Prostate gland (tissue), 2 donors: ENCODE measurements around the gene OTULIN. TPM values are rescaled to one million over a fixed set of nuclear protein-coding genes. Genes with fewer than 3 reads are reported as not detected.

Source experiments
- DNase-seq: peaks from one replicate; pipeline ENCODE4 v3.0.0-alpha.2; 2019; ENCODE audit warnings: low spot score
- H3K27ac ChIP-seq, 2 donors: fragments of 200-600 bp; sonication (generic); 2 replicates each; pipeline ENCODE4 v1.5.1; 2017 to 2019
- H3K27me3 ChIP-seq: fragments of 200-600 bp; sonication (generic); replicated peaks from 2 replicates; pipeline ENCODE4 v1.5.1; 2019; ENCODE audit not compliant: insufficient read depth
- H3K36me3 ChIP-seq, 2 donors: fragments of 200-600 bp; sonication (generic); 1 replicate in 1 of 2; 2 replicates in 1 of 2; pipeline versions ENCODE4 v1.5.1 to v1.8.1; 2017 to 2019
- H3K4me1 ChIP-seq: fragments of 200-600 bp; sonication (generic); replicated peaks from 2 replicates; pipeline ENCODE4 v1.5.1; 2019
- H3K4me3 ChIP-seq, 2 donors: fragments of 200-600 bp; sonication (generic); 2 replicates each; pipeline ENCODE4 v1.5.1; 2017 to 2019
- H3K9me3 ChIP-seq: fragments of 200-600 bp; sonication (generic); 2 replicates; pipeline ENCODE4 v1.5.1; 2017
- POLR2A ChIP-seq: fragments of 450-650 bp; IDR thresholded peaks from one replicate; pipeline ENCODE4 v1.6.1; 2016; ENCODE audit warnings: antibody characterized with exemption, mild to moderate bottlenecking
- POLR2AphosphoS5 ChIP-seq: sonication (generic); formaldehyde crosslinking; IDR thresholded peaks from one replicate; pipeline ENCODE4 v1.6.1; 2017; ENCODE audit warnings: antibody characterized with exemption
- WGBS: methylation state at CpG from one replicate; pipeline ENCODE4 v1.1.5; 2018; 5-methylcytosine and 5-hydroxymethylcytosine counted together
- intact Hi-C: fragments of 100-400 bp; cut with DNase I; formaldehyde crosslinking; loops from one replicate; pipeline ENCODE4 v1.14.2; 2022
- total RNA-seq, 2 donors: library from RNA; depleted of rRNA; stranded (reverse); fragments of >200 nt; gene quantifications; one replicate each; pipeline ENCODE4 v1.1.0, GENCODE V29; 2016
- TF ChIP-seq, protein P1 (sequence below), 4 experiments: fragments of 200-600 bp in 2 of 4; fragments of 450-650 bp in 2 of 4; sonication (generic) in 2 of 4; IDR thresholded peaks; 1 replicate in 3 of 4; 2 replicates in 1 of 4; pipeline ENCODE4 v1.5.1; 2016 to 2019; ENCODE audit warnings: antibody characterized with exemption in 4 of 4, mild to moderate bottlenecking in 2 of 4, moderate library complexity in 2 of 4

OTULIN gene
- total RNA-seq, 2 donors from 2014 or later, result 35.5 to 51.8 TPM

DNA sequence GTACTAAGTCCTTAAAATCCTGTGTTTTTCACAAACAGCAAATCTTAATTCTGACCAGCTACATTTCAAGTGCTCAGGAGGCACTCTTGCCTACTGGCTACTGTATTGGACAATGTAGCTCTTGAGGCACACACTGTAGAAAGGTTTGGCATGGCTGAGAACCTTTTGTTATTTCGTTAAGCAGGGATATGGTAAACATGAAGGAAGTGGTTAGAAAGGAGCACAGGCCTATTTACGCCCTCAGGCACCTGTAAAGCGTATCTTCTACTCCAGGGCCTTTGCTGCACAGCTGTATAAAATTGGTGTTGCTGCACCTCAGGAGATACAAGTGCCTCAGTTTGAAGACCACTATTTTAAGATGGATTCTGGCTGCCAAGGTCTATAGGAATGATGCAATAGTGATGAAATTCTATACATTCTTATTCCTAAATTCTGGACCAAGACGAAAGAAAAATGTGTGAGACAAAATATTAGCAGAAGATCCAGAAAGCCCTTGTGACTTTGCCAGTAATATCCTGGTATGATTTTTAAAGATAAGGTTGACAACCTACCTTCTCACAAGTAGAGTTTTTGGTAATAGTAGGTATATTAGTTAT, 9.3 kb upstream of the OTULIN start:
- 54% methylated on average over 4 of the region's 4 CpGs for WGBS
- DNase-seq, result no peak
- Histone ChIP-seq H3K4me1 (no peaks in the 10 kb centered on the region), H3K27me3 (no peaks in the 10 kb centered on the region), H3K9me3 (no peaks in the 10 kb centered on the region), H3K27ac (no peak overlapping the region), H3K4me3 (no peak overlapping the region), H3K36me3 (no peaks in the 10 kb centered on the region)
- TF ChIP-seq, protein P1, sequence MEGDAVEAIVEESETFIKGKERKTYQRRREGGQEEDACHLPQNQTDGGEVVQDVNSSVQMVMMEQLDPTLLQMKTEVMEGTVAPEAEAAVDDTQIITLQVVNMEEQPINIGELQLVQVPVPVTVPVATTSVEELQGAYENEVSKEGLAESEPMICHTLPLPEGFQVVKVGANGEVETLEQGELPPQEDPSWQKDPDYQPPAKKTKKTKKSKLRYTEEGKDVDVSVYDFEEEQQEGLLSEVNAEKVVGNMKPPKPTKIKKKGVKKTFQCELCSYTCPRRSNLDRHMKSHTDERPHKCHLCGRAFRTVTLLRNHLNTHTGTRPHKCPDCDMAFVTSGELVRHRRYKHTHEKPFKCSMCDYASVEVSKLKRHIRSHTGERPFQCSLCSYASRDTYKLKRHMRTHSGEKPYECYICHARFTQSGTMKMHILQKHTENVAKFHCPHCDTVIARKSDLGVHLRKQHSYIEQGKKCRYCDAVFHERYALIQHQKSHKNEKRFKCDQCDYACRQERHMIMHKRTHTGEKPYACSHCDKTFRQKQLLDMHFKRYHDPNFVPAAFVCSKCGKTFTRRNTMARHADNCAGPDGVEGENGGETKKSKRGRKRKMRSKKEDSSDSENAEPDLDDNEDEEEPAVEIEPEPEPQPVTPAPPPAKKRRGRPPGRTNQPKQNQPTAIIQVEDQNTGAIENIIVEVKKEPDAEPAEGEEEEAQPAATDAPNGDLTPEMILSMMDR (IDR thresholded peaks at IDR 0.05), result no peak
- no peak for TF ChIP-seq POLR2AphosphoS5
- intact Hi-C loops, result no loop called here

DNA sequence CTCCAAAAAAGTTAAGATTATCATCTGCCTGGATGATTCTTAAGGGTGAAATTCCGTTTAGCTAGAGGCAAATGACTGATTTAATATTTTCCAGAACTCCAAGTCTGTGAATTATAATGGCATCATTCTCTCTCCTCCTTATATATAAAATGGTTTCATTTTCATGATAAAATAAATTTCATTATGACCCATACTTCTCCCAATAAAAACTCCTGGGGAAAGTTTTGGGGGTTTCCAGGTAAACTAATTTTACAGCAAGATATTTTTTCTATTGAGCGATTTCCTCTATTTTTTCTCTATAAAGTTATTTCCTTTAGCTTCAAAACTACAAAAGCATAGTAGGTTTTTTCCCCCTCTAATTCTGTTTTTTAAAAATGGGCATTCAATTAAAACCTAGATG, 7.6 kb upstream of the OTULIN start:
- intact Hi-C loops, result no loop called here
- Histone ChIP-seq H3K4me3 (no peak overlapping the region), H3K4me1 (no peaks in the 10 kb centered on the region), H3K27me3 (no peaks in the 10 kb centered on the region), H3K27ac (no peak overlapping the region), H3K36me3 (no peaks in the 10 kb centered on the region), H3K9me3 (no peaks in the 10 kb centered on the region)
- no peak for DNase-seq
- TF ChIP-seq, protein P1 (IDR thresholded peaks at IDR 0.05), result no peak
- no peak for TF ChIP-seq POLR2A
- TF ChIP-seq POLR2AphosphoS5, result no peak
- WGBS, result 43% methylated on average over 2 of the region's 2 CpGs

DNA sequence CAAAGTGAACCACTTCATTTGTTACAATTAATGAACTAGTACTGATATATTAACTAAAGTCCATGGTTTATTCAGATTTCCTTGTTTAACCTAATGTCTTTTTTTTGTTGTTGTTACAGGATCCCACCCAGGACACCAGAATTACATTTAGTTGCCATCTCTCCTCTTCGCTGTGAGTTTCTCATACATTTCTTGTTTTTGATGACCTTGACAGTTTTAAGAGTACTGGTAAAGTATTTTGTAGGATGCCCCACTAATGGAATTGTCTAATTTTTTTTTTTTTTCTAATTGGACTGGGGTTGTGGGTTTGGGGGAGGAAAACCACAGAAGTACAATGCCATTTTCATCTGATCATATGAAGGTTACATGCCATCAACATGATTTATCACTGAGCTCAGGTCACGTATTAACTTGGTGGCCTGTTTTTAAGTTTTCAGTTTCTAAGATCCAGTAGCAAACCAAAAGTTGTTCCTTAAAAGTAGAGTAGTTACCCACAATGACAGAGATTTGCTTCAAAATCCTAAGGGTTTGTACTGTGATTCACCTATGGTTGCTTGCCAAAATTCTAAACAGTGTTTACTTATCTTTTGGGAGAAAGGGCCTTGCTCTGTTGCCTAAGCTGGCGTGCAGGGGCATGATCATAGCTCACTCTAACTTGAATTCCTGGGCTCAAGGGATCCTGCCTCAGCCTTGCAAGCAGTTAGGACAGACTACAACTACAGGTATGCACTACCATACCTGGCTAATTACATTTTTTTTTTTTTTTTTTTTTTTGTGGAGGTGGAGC, 4.5 kb upstream of the OTULIN start:
- peak overlapping the region; percentile 26 to 61 for H3K27ac ChIP-seq

DNA sequence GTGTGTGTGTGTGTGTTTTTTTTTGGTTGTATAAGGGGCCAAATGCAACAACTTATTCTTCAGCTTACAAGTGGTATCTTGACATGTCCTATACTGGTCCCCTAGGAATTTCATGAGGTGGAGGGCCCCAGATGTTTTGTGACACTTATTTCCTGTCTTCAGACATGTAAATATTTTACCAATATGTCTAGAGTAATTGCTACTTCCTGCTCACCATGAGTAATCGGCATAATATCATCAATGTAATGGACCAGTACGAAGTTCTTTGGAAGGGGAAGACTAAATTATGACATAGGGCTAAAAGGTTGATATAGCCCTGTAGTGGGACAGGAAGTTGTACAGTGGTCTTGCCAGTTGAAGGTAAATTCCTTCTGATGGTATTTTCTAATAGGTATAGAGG, 3.7 kb upstream of the OTULIN start:
- peak overlapping the region; percentile 49 to 56 for H3K27ac ChIP-seq
- TF ChIP-seq, protein P1 (IDR thresholded peaks at IDR 0.05), result no peak
- TF ChIP-seq POLR2AphosphoS5, result no peak
- no peak for TF ChIP-seq POLR2A
- no peaks in the 10 kb centered on the region for H3K9me3 ChIP-seq
- no peak overlapping the region for H3K4me3 ChIP-seq
- H3K4me1 ChIP-seq, result peaks cover 4% of the 10 kb centered on the region
- no peaks in the 10 kb centered on the region for H3K27me3 ChIP-seq
- H3K36me3 ChIP-seq, result no peaks in the 10 kb centered on the region
- no peak for DNase-seq
- intact Hi-C loops, result loop anchor here (10.0 kb wide), 1 partner anchor 676 kb away; no protein-coding TSS in a partner anchor
- WGBS, result 89% methylated on average over 2 of the region's 2 CpGs

More for the DNA sequence above, 4.5 kb upstream of the OTULIN start:
- Histone ChIP-seq H3K36me3 (no peaks in the 10 kb centered on the region), H3K4me3 (no peak overlapping the region), H3K4me1 (peaks cover 4% of the 10 kb centered on the region), H3K9me3 (no peaks in the 10 kb centered on the region), H3K27me3 (no peaks in the 10 kb centered on the region)
- intact Hi-C loops, result loop anchor here (10.0 kb wide), 1 partner anchor 675 kb away; no protein-coding TSS in a partner anchor
- peak; percentile 82 for TF ChIP-seq POLR2AphosphoS5
- TF ChIP-seq, protein P1 (IDR thresholded peaks at IDR 0.05), result no peak
- peak; percentile 83 for DNase-seq
- 55% methylated on average over 3 of the region's 3 CpGs for WGBS
